Stimulated activated CD4-positive, alpha-beta T cell treated with anti-CD3 and anti-CD28 coated beads, Interleukin-4, amount 100 ng/mL, for 48 hours (primary cell): ENCODE measurements around the gene BCL2L1.

ENCODE experiments used
- DNase-seq, 2 donors: peaks; one replicate each; pipeline ENCODE4 v3.0.0-alpha.2; 2020; ENCODE audit warnings: low read depth in 2 of 2

Gene BCL2L1

GRCh38 chr20:31731321-31731717 lies 8.7 kb upstream of the BCL2L1 start:
- DNase-seq, result no peak

- peak; percentile 95 to 98 for DNase-seq
Observed at GRCh38 chr20:31723319-31724078, 831 bp upstream of the BCL2L1 start.

- no peak for DNase-seq
Observed at GRCh38 chr20:31723069-31723318, 326 bp upstream of the BCL2L1 start.

GRCh38 chr20:31721408-31722256 lies 1.0 kb downstream of the BCL2L1 start:
- DNase-seq, result peak in 1 of 2 donors; percentile 24

GRCh38 chr20:31720486-31721407 lies 1.9 kb downstream of the BCL2L1 start:
- DNase-seq, result no peak

GRCh38 chr20:31719644-31720485 lies 2.8 kb downstream of the BCL2L1 start:
- no peak for DNase-seq

- no peak for DNase-seq
Observed at GRCh38 chr20:31718952-31719643, 3.6 kb downstream of the BCL2L1 start.

- DNase-seq, result no peak
Observed at GRCh38 chr20:31717478-31718201, 5.0 kb downstream of the BCL2L1 start.

GRCh38 chr20:31716818-31717477 lies 5.7 kb downstream of the BCL2L1 start:
- DNase-seq, result no peak

- no peak for DNase-seq
Observed at GRCh38 chr20:31716351-31716750, 6.3 kb downstream of the BCL2L1 start.

GRCh38 chr20:31715766-31716165 lies 6.9 kb downstream of the BCL2L1 start:
- no peak for DNase-seq

- no peak for DNase-seq
Observed at GRCh38 chr20:31713312-31714273, 9.1 kb downstream of the BCL2L1 start.

GRCh38 chr20:31712564-31713311 lies 9.9 kb downstream of the BCL2L1 start:
- DNase-seq, result no peak

GRCh38 chr20:31712112-31712553 lies 10.5 kb downstream of the BCL2L1 start:
- DNase-seq, result no peak

GRCh38 chr20:31711179-31712111 lies 11.2 kb downstream of the BCL2L1 start:
- DNase-seq, result no peak

- DNase-seq, result no peak
Observed at GRCh38 chr20:31710423-31711108, 12.1 kb downstream of the BCL2L1 start.
